ENCODE data around the gene AMIGO1.

AMIGO1 gene

GRCh38 chr1:109468903-109469302 is 40.6 kb downstream of the AMIGO1 start:
- Histone ChIP-seq H3K9me3 (ENCODE audit: control insufficient read depth, insufficient read depth, low read length) (no peaks in the 10 kb centered on the region), H4K20me1 (ENCODE audit: control insufficient read depth, insufficient read depth, low read depth, low read length) (no peaks in the 10 kb centered on the region), H3K27ac (ENCODE audit: low read depth, low read length) (no peak overlapping the region), H3K4me1 (ENCODE audit: control insufficient read depth, low read length) (no peaks in the 10 kb centered on the region), H3K4me3 (ENCODE audit: low read length) (no peak overlapping the region), H3F3A (ENCODE audit: control insufficient read depth, insufficient read depth) (no peaks in the 10 kb centered on the region), H3K36me3 (ENCODE audit: control insufficient read depth, low read length) (no peaks in the 10 kb centered on the region), H3K27me3 (ENCODE audit: control insufficient read depth, low read length) (peaks cover 34% of the 10 kb centered on the region), H3K4me2 (ENCODE audit: low read length) (no peak overlapping the region), H3K79me2 (ENCODE audit: control insufficient read depth, low read length) (no peaks in the 10 kb centered on the region), H3K9me2 (replicated peaks; ENCODE audit: control insufficient read depth, low read length) (no peaks in the 10 kb centered on the region)
- no peak for TF ChIP-seq EZH2phosphoT487 (IDR thresholded peaks at IDR 0.05; ENCODE audit: borderline replicate concordance, low read length)
- TF ChIP-seq, protein P1, sequence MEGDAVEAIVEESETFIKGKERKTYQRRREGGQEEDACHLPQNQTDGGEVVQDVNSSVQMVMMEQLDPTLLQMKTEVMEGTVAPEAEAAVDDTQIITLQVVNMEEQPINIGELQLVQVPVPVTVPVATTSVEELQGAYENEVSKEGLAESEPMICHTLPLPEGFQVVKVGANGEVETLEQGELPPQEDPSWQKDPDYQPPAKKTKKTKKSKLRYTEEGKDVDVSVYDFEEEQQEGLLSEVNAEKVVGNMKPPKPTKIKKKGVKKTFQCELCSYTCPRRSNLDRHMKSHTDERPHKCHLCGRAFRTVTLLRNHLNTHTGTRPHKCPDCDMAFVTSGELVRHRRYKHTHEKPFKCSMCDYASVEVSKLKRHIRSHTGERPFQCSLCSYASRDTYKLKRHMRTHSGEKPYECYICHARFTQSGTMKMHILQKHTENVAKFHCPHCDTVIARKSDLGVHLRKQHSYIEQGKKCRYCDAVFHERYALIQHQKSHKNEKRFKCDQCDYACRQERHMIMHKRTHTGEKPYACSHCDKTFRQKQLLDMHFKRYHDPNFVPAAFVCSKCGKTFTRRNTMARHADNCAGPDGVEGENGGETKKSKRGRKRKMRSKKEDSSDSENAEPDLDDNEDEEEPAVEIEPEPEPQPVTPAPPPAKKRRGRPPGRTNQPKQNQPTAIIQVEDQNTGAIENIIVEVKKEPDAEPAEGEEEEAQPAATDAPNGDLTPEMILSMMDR (IDR thresholded peaks at IDR 0.05; ENCODE audit: low read depth, low read length, poor library complexity, severe bottlenecking) = no peak

- H3K27ac ChIP-seq (ENCODE audit: low read depth, low read length) = no peak overlapping the region
- H3K4me3 ChIP-seq (ENCODE audit: low read length) = no peak overlapping the region
- no peaks in the 10 kb centered on the region for H3F3A ChIP-seq (ENCODE audit: control insufficient read depth, insufficient read depth)
- H3K36me3 ChIP-seq (ENCODE audit: control insufficient read depth, low read length) = no peaks in the 10 kb centered on the region
- no peak overlapping the region for H3K4me2 ChIP-seq (ENCODE audit: low read length)
- no peaks in the 10 kb centered on the region for H4K20me1 ChIP-seq (ENCODE audit: control insufficient read depth, insufficient read depth, low read depth, low read length)
- peaks cover 35% of the 10 kb centered on the region for H3K27me3 ChIP-seq (ENCODE audit: control insufficient read depth, low read length)
- H3K9me3 ChIP-seq (ENCODE audit: control insufficient read depth, insufficient read depth, low read length) = no peaks in the 10 kb centered on the region
- no peaks in the 10 kb centered on the region for H3K4me1 ChIP-seq (ENCODE audit: control insufficient read depth, low read length)
- no peaks in the 10 kb centered on the region for H3K9me2 ChIP-seq (replicated peaks; ENCODE audit: control insufficient read depth, low read length)
- TF ChIP-seq EZH2phosphoT487 (IDR thresholded peaks at IDR 0.05; ENCODE audit: borderline replicate concordance, low read length) = no peak
- TF ChIP-seq, protein P1 (IDR thresholded peaks at IDR 0.05; ENCODE audit: low read depth, low read length, poor library complexity, severe bottlenecking) = no peak
- H3K79me2 ChIP-seq (ENCODE audit: control insufficient read depth, low read length) = no peaks in the 10 kb centered on the region
Observed at GRCh38 chr1:109468061-109468460, 41.5 kb downstream of the AMIGO1 start.

- Histone ChIP-seq H3K27ac (ENCODE audit: low read depth, low read length) (no peak overlapping the region), H3K36me3 (ENCODE audit: control insufficient read depth, low read length) (no peaks in the 10 kb centered on the region), H3F3A (ENCODE audit: control insufficient read depth, insufficient read depth) (no peaks in the 10 kb centered on the region), H3K9me3 (ENCODE audit: control insufficient read depth, insufficient read depth, low read length) (no peaks in the 10 kb centered on the region), H3K4me3 (ENCODE audit: low read length) (no peak overlapping the region), H3K9me2 (replicated peaks; ENCODE audit: control insufficient read depth, low read length) (no peaks in the 10 kb centered on the region), H3K4me1 (ENCODE audit: control insufficient read depth, low read length) (no peaks in the 10 kb centered on the region), H4K20me1 (ENCODE audit: control insufficient read depth, insufficient read depth, low read depth, low read length) (no peaks in the 10 kb centered on the region), H3K27me3 (ENCODE audit: control insufficient read depth, low read length) (peaks cover 31% of the 10 kb centered on the region), H3K4me2 (ENCODE audit: low read length) (no peak overlapping the region), H3K79me2 (ENCODE audit: control insufficient read depth, low read length) (no peaks in the 10 kb centered on the region)
- TF ChIP-seq EZH2phosphoT487 (IDR thresholded peaks at IDR 0.05; ENCODE audit: borderline replicate concordance, low read length) = no peak
- TF ChIP-seq, protein P1 (IDR thresholded peaks at IDR 0.05; ENCODE audit: low read depth, low read length, poor library complexity, severe bottlenecking) = no peak
Observed at GRCh38 chr1:109467301-109467777, 42.2 kb downstream of the AMIGO1 start.

Measured in DOHH2 (cell line).